ENCODE results near the gene TRA2A.

TRA2A gene

GRCh38 chr7:23544913-23545354 lies 13.2 kb upstream of the TRA2A start:
- H3K9me3 ChIP-seq (ENCODE audit: control extremely low read depth in 1 of 5, control insufficient read depth in 4 of 5, insufficient read depth in 2 of 5, low read depth in 1 of 5, low read length in 4 of 5), result no peaks in the 10 kb centered on the region
- POLR2A ChIA-PET, result no interaction called here
- CTCF ChIA-PET, result interaction anchor here (1.2 to 3.0 kb wide), 3 partner anchors 9 to 169 kb away, joined by 3 to 18 read pairs (median 7); partner anchors contain the start of gene STK31
- H3K27me3 ChIP-seq (replicated peaks in 2 of 5; ENCODE audit: control insufficient read depth in 4 of 5, insufficient read depth in 5 of 5, low read length in 4 of 5), result no peaks in the 10 kb centered on the region
- peaks cover 0 to 11% (median 3%) of the 10 kb centered on the region in 4 experiments for H3K4me1 ChIP-seq (ENCODE audit: control extremely low read depth in 1 of 4, control insufficient read depth in 4 of 4, insufficient read depth in 4 of 4, low read length in 3 of 4)
- DNase-seq, result peak in 2 of 3 donors; percentile 39 to 54
- H3K36me3 ChIP-seq (ENCODE audit: control insufficient read depth in 4 of 4, insufficient read depth in 4 of 4, low read length in 3 of 4), result no peaks in the 10 kb centered on the region
- H3K4me3 ChIP-seq (ENCODE audit: control insufficient read depth in 1 of 7, extremely low read depth in 1 of 7, insufficient read depth in 4 of 7, low read depth in 2 of 7, low read length in 6 of 7), result no peak overlapping the region
- H3K27ac ChIP-seq (ENCODE audit: insufficient read depth in 1 of 2, low read depth in 1 of 2, low read length in 2 of 2, poor library complexity in 1 of 2, severe bottlenecking in 2 of 2), result no peak overlapping the region
- WGBS (ENCODE audit: insufficient coverage), result 51% methylated on average over 2 of the region's 2 CpGs

DNA sequence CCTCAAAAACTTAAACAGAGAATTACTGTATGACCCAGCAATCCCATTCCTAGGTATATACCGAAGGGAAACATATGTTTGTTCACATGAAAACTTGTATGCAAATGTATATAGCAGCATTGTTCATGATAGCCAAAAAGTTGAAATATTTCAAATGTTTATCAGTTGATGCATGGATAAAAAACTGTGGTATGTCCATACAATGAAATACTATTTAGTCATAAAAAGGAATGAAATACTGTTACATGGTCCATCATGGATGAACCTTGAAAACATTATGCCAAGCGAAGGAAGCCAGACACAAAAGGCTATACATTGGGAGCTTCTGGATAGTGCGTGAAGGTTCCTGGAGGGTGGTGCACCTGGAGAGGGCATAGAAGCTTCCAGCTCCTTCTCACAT lies 11.0 kb upstream of the TRA2A start:
- no peaks in the 10 kb centered on the region for H3K27me3 ChIP-seq (replicated peaks in 2 of 5; ENCODE audit: control insufficient read depth in 4 of 5, insufficient read depth in 5 of 5, low read length in 4 of 5)
- ChIA-PET CTCF (no interaction called here), POLR2A (no interaction called here)
- H3K4me3 ChIP-seq (ENCODE audit: control insufficient read depth in 1 of 7, extremely low read depth in 1 of 7, insufficient read depth in 4 of 7, low read depth in 2 of 7, low read length in 6 of 7), result no peak overlapping the region
- H3K36me3 ChIP-seq (ENCODE audit: control insufficient read depth in 4 of 4, insufficient read depth in 4 of 4, low read length in 3 of 4), result no peaks in the 10 kb centered on the region
- H3K9me3 ChIP-seq (ENCODE audit: control extremely low read depth in 1 of 5, control insufficient read depth in 4 of 5, insufficient read depth in 2 of 5, low read depth in 1 of 5, low read length in 4 of 5), result no peaks in the 10 kb centered on the region
- no peak overlapping the region for H3K27ac ChIP-seq (ENCODE audit: insufficient read depth in 1 of 2, low read depth in 1 of 2, low read length in 2 of 2, poor library complexity in 1 of 2, severe bottlenecking in 2 of 2)
- DNase-seq, result no peak
- peaks cover 5 to 21% (median 10%) of the 10 kb centered on the region in 4 experiments for H3K4me1 ChIP-seq (ENCODE audit: control extremely low read depth in 1 of 4, control insufficient read depth in 4 of 4, insufficient read depth in 4 of 4, low read length in 3 of 4)
- 100% methylated on average over 1 of the region's 3 CpGs for WGBS (ENCODE audit: insufficient coverage)

GRCh38 chr7:23539494-23539907 lies 7.7 kb upstream of the TRA2A start:
- DNase-seq, result peak in 1 of 3 donors; percentile 38
- ChIA-PET POLR2A (interaction anchor here (1.0 to 1.2 kb wide), 2 partner anchors 8 to 16 kb away, joined by 3 to 4 read pairs; no protein-coding TSS in a partner anchor), CTCF (interaction anchor here (1.5 to 1.8 kb wide), 2 partner anchors 10 to 15 kb away, joined by 3 to 7 read pairs; no protein-coding TSS in a partner anchor)
- Histone ChIP-seq H3K36me3 (ENCODE audit: control insufficient read depth in 4 of 4, insufficient read depth in 4 of 4, low read length in 3 of 4) (no peaks in the 10 kb centered on the region), H3K27me3 (replicated peaks in 2 of 5; ENCODE audit: control insufficient read depth in 4 of 5, insufficient read depth in 5 of 5, low read length in 4 of 5) (no peaks in the 10 kb centered on the region), H3K4me1 (ENCODE audit: control extremely low read depth in 1 of 4, control insufficient read depth in 4 of 4, insufficient read depth in 4 of 4, low read length in 3 of 4) (peaks cover 5 to 14% (median 8%) of the 10 kb centered on the region in 4 experiments), H3K4me3 (ENCODE audit: control insufficient read depth in 1 of 7, extremely low read depth in 1 of 7, insufficient read depth in 4 of 7, low read depth in 2 of 7, low read length in 6 of 7) (peak overlapping the region in 2 of 7 experiments; percentile 5 to 30), H3K27ac (ENCODE audit: insufficient read depth in 1 of 2, low read depth in 1 of 2, low read length in 2 of 2, poor library complexity in 1 of 2, severe bottlenecking in 2 of 2) (no peak overlapping the region), H3K9me3 (ENCODE audit: control extremely low read depth in 1 of 5, control insufficient read depth in 4 of 5, insufficient read depth in 2 of 5, low read depth in 1 of 5, low read length in 4 of 5) (no peaks in the 10 kb centered on the region)
- WGBS (ENCODE audit: insufficient coverage), result 67% methylated on average over 3 of the region's 4 CpGs

DNA sequence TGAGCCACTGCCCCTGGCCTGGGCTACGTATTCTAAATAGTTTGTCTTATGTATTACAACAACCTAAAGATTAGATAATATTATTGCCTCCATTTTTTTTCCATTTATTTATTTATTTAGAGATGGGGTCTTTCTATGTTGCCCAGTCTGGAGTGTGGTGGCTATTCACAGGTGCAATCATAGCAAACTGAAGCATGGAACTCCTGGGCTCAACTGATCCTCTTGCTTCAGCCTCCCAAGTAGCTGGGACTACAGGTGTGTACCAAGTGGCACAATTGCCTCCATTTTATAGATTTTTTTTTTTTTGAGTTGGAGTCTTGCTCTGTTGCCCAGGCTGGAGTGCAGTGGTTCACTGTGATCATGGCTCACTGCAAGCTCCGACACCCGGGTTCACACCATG lies 6.5 kb upstream of the TRA2A start:
- H3K4me1 ChIP-seq (ENCODE audit: control extremely low read depth in 1 of 4, control insufficient read depth in 4 of 4, insufficient read depth in 4 of 4, low read length in 3 of 4), result peaks cover 5 to 13% (median 8%) of the 10 kb centered on the region in 4 experiments
- no peak overlapping the region for H3K27ac ChIP-seq (ENCODE audit: insufficient read depth in 1 of 2, low read depth in 1 of 2, low read length in 2 of 2, poor library complexity in 1 of 2, severe bottlenecking in 2 of 2)
- H3K4me3 ChIP-seq (ENCODE audit: control insufficient read depth in 1 of 7, extremely low read depth in 1 of 7, insufficient read depth in 4 of 7, low read depth in 2 of 7, low read length in 6 of 7), result no peak overlapping the region
- H3K36me3 ChIP-seq (ENCODE audit: control insufficient read depth in 4 of 4, insufficient read depth in 4 of 4, low read length in 3 of 4), result no peaks in the 10 kb centered on the region
- H3K9me3 ChIP-seq (ENCODE audit: control extremely low read depth in 1 of 5, control insufficient read depth in 4 of 5, insufficient read depth in 2 of 5, low read depth in 1 of 5, low read length in 4 of 5), result no peaks in the 10 kb centered on the region
- no peak for DNase-seq
- CTCF ChIA-PET, result interaction anchor here (1.5 kb wide), 1 partner anchor 9 kb away, joined by 3 read pairs; no protein-coding TSS in a partner anchor
- POLR2A ChIA-PET, result no interaction called here
- 100% methylated on average over 2 of the region's 3 CpGs for WGBS (ENCODE audit: insufficient coverage)
- H3K27me3 ChIP-seq (replicated peaks in 2 of 5; ENCODE audit: control insufficient read depth in 4 of 5, insufficient read depth in 5 of 5, low read length in 4 of 5), result no peaks in the 10 kb centered on the region

DNA sequence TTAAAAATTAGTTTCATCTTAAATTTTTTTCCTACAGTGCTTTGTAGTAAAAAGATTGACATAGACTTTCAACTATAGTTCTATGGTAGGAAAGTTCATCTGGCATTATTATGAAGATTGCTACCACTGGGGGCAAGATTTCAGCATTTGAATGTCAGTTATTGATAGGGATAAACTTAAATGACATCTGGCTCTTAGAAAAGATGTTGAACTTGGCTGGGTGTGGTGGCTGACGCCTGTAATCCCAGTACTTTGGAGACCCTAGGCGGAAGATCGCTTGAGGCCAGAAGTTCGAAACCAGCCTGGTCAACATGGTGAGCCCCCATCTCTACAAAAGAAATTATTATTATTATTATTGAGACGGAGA lies 1.4 kb upstream of the TRA2A start:
- Histone ChIP-seq H3K27ac (ENCODE audit: insufficient read depth in 1 of 2, low read depth in 1 of 2, low read length in 2 of 2, poor library complexity in 1 of 2, severe bottlenecking in 2 of 2) (no peak overlapping the region), H3K27me3 (replicated peaks in 2 of 5; ENCODE audit: control insufficient read depth in 4 of 5, insufficient read depth in 5 of 5, low read length in 4 of 5) (no peaks in the 10 kb centered on the region), H3K36me3 (ENCODE audit: control insufficient read depth in 4 of 4, insufficient read depth in 4 of 4, low read length in 3 of 4) (no peaks in the 10 kb centered on the region), H3K4me3 (ENCODE audit: control insufficient read depth in 1 of 7, extremely low read depth in 1 of 7, insufficient read depth in 4 of 7, low read depth in 2 of 7, low read length in 6 of 7) (no peak overlapping the region), H3K4me1 (ENCODE audit: control extremely low read depth in 1 of 4, control insufficient read depth in 4 of 4, insufficient read depth in 4 of 4, low read length in 3 of 4) (peaks cover 11 to 23% (median 19%) of the 10 kb centered on the region in 4 experiments), H3K9me3 (ENCODE audit: control extremely low read depth in 1 of 5, control insufficient read depth in 4 of 5, insufficient read depth in 2 of 5, low read depth in 1 of 5, low read length in 4 of 5) (no peaks in the 10 kb centered on the region)
- POLR2A ChIA-PET, result no interaction called here
- no peak for DNase-seq
- WGBS (ENCODE audit: insufficient coverage), result 97% methylated on average over 4 of the region's 5 CpGs
- CTCF ChIA-PET, result no interaction called here

- Histone ChIP-seq H3K4me3 (ENCODE audit: control insufficient read depth in 1 of 7, extremely low read depth in 1 of 7, insufficient read depth in 4 of 7, low read depth in 2 of 7, low read length in 6 of 7) (peak overlapping the region in 2 of 7 experiments; percentile 94 to 97), H3K27ac (ENCODE audit: insufficient read depth in 1 of 2, low read depth in 1 of 2, low read length in 2 of 2, poor library complexity in 1 of 2, severe bottlenecking in 2 of 2) (peak overlapping the region; percentile 99), H3K9me3 (ENCODE audit: control extremely low read depth in 1 of 5, control insufficient read depth in 4 of 5, insufficient read depth in 2 of 5, low read depth in 1 of 5, low read length in 4 of 5) (no peaks in the 10 kb centered on the region), H3K4me1 (ENCODE audit: control extremely low read depth in 1 of 4, control insufficient read depth in 4 of 4, insufficient read depth in 4 of 4, low read length in 3 of 4) (peaks cover 16 to 25% (median 21%) of the 10 kb centered on the region in 4 experiments), H3K36me3 (ENCODE audit: control insufficient read depth in 4 of 4, insufficient read depth in 4 of 4, low read length in 3 of 4) (no peaks in the 10 kb centered on the region), H3K27me3 (replicated peaks in 2 of 5; ENCODE audit: control insufficient read depth in 4 of 5, insufficient read depth in 5 of 5, low read length in 4 of 5) (no peaks in the 10 kb centered on the region)
- DNase-seq, result no peak
- POLR2A ChIA-PET, result no interaction called here
- CTCF ChIA-PET, result interaction anchor here (2.4 kb wide), 1 partner anchor 14 kb away, joined by 11 read pairs; no protein-coding TSS in a partner anchor
- WGBS (ENCODE audit: insufficient coverage), result 95% methylated on average over 19 of the region's 23 CpGs
These were observed 883 bp upstream of the TRA2A start for GRCh38 chr7:23532490-23533237.

All from common myeloid progenitor, CD34-positive (primary cell).